Hindlimb muscle (tissue), 1 donor: ENCODE data around the gene SMPDL3A. TPM values are rescaled to one million over a fixed set of nuclear protein-coding genes. Genes with fewer than 3 reads are reported as not detected.
"Not testable (repeated sequence)": the region's sequence is repeated elsewhere in the genome, so short reads cannot be mapped to it uniquely, and the experiment has no call there.

Experiments
- DNase-seq: peaks from one replicate; pipeline ENCODE4 v3.0.0-alpha.2; 2013
- polyA plus RNA-seq: library from polyadenylated mRNA; unstranded; fragments of 120-200 nt; gene quantifications from one replicate; pipeline ENCODE4 v1.2.1, GENCODE V29; 2013; ENCODE audit not compliant: insufficient read length

SMPDL3A gene, protein sequence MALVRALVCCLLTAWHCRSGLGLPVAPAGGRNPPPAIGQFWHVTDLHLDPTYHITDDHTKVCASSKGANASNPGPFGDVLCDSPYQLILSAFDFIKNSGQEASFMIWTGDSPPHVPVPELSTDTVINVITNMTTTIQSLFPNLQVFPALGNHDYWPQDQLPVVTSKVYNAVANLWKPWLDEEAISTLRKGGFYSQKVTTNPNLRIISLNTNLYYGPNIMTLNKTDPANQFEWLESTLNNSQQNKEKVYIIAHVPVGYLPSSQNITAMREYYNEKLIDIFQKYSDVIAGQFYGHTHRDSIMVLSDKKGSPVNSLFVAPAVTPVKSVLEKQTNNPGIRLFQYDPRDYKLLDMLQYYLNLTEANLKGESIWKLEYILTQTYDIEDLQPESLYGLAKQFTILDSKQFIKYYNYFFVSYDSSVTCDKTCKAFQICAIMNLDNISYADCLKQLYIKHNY
- 16.0 TPM for polyA plus RNA-seq

DNA sequence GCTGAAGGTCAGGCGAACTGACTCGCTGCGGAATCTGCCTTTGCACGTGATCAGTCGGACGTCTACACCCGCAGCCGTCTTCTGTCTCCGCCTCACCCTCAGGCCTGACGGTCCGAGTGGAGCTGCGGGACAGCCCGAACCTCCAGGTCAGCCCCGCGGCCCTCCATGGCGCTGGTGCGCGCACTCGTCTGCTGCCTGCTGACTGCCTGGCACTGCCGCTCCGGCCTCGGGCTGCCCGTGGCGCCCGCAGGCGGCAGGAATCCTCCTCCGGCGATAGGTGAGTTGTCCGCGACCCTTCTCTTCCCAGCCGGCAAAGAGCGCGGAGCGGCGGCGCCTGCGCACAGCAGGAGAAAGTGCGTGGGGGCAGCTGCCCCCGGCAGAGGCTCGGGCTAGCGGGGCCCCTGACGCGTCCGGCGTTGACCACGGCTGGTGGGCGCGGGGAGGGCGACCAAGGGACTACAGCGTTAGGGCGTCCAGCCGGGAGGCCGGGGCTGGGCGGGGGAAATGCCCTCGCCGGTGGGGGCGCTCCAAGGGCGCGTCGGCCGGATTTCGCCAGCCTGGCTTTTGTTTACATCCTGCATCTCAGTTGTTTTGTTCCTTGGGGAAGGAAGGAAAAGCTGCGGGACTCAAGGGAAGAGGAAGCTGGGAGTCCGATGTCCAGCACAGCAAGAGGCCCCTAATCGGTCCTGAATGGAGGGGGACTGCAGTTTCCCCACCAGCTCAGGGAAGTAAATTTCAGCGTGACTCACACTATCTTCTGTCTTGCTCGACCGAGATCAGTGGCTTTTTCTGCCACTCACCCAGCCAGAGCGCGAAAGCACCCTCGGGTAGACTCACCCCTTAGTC lies at the start of gene SMPDL3A:
SMPDL3A (plus strand) TSS at position 77 of the 846 bp plus-strand sequence; CDS start at position 166, 89 bp downstream.
- peak; percentile 82 for DNase-seq

DNA sequence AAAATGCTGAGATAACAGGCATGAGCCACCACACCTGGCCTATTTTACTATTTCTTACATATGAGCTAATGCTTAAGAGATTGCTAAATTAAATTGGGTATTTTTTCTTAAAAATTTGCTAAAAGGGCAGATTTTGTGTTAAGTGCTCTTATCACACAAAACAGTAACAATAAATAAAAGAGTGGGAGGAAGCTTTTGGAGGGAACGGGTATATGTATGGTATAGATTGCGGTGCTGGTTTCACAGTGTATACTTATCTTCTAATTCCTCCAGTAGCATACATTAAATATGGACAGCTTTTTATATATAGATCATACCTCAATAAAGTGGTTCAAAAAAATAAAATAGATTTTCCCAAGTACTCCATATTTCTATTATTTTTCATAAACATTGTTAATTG lies 49.0 kb upstream of the SMPDL3A start:
- no peak for DNase-seq

DNA sequence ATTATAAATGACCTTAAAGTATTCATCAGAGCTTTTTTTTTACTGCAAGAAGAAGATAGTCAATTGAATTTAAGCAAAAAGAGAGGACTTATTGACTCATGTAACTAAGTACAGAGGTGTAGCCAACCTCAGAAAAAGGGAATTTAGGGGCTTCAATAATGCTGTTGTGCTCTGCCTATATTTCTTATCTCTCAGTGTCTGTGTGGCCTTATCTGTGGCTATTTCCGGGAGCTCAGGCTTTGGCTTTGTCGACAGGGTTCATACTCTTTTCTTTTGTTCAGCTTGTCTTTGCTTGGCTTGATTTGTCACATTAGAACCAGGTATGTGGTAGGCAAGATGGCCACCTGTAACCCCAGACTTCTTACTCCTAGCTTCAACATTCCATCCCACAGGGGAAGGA lies 48.1 kb upstream of the SMPDL3A start:
- no peak for DNase-seq

DNA sequence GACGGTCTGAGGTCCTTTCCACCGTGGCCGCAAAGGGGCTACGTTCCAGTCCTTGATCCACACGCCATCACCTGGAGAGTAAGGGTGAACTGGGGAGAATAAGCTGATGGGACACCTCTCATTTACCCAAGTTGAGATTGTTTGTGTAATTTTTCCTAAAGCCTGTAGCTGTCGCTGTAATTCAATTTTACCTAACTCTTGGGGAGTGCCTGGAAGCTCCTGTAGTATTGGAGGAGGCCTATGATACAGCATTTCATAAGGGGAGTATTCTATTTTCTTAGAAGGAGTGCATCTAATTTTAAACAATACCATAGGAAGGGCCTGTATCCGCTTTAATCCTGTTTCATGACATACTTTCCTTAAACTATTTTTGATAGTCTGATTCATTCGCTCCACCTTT lies 44.8 kb upstream of the SMPDL3A start:
- DNase-seq, result not testable (repeated sequence)

DNA sequence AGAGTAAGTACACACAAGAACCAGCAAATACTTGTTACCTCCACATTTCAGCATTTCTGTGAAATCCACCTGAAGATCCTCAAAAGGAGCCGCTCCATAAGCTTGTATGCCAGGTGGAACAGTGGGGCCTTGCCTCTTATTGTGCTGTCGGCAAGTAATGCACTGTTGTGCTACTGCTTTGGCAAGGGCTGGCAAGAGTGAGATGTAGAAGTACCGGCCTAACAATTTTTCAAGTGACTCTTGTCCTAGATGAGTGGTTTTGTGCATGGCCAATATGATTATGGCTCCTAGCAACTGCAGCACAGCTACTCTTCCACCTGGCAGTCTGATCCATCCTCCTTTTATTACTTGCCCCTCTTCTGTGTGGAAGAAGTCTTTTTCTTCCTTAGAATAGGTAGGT lies 44.2 kb upstream of the SMPDL3A start:
- DNase-seq, result not testable (repeated sequence)

DNA sequence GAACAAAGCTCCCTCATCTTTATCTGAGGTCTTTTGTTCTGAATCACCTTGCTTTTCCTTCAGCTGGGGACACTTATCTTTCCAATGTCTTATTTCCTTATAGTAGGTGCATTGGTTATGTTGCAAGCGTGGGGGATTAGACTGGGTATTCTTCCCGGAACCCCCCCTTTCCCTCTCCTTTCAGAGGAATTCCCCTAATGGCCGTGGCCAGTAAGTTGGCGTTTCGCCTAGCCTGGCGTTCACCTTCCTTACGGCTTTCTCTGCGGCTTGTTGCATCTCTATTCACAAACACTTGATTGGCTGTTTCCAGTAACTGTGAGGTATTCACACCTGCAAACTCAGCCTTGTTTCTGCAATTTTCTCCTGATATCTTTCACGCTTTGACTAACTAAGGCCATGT lies 42.4 kb upstream of the SMPDL3A start:
- no peak for DNase-seq

DNA sequence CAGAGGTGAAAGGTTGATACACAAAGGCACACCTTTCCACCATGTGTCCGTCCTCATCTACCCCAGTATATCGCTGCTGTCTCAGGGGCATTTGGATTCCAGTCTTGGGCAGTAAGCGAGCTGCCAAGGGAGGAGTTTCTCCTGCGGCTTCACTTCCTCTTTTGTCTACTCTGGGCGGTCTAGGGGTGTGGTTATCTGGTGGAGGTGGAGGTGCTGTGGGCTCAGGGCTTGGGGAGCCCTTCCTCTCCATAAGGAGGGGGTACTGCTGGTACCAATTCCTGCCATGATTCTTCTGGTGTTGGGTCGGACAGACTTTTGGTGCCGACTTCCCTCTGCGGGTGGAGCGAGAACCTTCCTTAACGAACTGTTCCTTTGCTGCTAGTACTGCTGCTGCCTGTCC lies 41.5 kb upstream of the SMPDL3A start:
- no peak for DNase-seq

DNA sequence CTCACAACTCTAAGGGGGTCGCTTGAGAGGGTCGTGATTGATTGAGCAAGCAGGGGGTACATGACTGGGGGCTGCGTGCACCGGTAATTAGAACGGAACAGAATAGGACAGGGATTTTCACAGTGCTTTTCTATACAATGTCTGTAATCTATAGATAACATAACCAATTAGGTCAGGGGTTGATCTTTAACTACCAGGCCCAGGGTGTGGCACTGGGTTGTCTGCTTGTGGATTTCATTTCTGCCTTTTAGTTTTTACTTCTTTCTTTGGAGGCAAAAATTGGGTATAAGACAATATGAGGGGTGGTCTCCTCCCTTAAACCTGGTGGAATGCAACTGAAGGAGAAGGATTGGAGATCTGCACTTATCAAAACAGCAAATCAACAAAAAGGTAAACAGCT lies 40.1 kb upstream of the SMPDL3A start:
- not testable (repeated sequence) for DNase-seq

DNA sequence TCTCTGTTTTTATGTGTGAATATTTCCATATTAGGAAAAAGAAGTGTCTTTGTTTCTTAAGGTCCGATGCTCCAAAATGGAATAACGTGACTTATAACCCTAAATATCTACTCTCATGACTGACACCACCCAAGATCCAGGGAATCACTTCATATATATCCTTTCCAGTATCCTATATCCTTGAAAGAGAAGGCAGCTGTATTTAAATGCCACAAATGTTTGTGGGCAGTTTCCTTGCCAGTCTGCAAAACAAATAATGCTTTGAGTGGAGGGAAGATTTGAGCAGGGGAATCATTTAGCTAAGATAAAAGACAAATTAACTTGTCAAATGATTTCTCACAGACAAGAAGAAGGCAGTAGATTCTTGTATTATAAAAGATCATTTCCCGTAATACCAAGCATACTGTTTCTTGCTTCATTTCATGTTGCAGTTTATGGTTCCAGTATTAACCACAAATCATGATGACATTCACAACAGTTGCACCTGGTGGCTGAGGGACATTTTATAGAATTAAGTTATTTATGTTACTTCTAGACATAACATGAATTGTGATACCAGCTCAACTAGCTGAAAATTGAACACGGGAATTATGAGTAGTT lies 39.5 kb upstream of the SMPDL3A start:
- no peak for DNase-seq

DNA sequence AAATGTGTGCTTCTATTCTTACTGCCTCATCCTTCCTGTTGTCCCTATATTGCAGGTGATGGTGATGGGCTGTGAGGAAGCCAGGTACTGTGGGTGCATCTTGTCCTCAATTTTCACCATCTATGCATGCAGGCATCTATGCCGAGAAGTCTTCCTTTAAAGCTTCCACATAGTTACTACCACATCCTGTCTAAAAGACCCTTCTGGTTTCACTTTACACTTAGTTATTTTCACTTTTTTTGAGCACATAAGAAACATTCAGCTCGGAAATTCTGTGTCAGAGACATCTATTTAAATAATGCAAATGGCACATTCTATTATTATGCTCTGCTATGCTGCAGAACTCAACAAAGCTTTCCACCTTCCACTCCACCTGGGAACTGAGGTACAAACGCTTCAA lies 37.7 kb upstream of the SMPDL3A start:
- no peak for DNase-seq

DNA sequence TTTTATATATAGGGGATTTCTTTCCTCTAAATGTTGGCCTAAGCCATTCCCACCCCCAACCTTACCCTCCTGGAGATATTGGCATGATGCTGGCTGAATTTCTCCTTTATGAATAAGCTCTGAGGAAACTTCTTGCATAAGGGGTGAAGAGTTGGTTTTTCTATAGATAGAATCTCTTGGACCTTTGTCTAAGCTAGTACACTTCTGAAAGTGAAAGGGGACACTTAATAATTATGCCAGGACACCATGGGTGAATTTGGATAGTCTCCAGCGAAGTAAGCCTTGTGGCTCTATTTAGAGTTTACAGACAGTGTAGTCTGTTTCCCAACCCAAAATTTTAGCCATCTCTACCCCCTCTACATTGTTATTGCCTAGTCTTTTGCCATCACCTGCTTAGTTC lies 36.6 kb upstream of the SMPDL3A start:
- no peak for DNase-seq

DNA sequence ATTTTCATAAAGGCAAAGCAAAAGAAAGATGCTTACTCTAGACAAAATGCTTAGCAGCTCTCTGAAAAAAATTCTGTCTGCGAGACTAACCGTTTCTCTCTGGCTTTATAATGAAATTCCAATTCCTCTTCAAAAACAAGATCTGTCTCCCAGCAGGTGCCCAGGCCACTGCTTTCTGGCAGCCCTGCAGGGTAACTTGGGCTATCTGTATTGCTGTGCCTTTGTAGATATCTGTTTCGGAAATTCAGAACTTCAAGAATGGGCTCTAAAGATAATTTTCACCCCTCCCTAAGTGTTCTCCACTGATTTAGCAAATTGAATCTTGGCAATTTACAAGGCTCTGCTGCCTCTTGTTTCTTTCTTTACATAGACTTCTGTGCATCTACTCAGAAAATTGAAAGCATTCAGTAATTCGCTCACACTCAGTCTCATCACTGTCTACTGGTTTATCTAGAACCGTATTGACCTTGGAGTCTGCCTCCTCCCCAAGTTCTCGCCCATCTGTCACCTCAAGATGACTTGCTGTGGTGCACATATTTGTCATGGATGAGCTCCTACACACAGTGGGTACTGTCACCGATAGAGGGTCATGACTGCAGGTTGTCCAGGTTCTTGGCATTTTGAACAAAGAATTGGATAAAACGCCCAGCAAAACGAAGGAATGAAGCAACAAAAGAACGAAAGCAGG lies 35.9 kb upstream of the SMPDL3A start:
- DNase-seq, result no peak

DNA sequence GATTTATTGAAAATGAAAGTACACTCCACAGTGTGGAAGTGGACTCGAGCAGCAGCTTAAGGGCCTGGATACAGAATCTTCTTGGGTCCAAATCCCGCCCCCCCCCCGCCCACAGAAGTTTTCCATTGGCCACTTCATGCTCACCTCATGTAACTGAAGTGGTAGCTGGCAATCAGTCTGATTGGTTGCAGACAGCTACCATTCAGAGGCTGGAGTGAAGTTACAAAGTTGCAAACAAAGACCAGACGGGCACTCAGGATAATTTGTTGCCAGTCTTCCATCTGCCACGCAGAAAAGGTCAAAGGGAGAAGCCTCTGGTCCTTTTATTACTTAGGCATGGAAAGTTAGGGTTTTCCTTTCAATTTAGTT lies 35.4 kb upstream of the SMPDL3A start:
- DNase-seq, result no peak

DNA sequence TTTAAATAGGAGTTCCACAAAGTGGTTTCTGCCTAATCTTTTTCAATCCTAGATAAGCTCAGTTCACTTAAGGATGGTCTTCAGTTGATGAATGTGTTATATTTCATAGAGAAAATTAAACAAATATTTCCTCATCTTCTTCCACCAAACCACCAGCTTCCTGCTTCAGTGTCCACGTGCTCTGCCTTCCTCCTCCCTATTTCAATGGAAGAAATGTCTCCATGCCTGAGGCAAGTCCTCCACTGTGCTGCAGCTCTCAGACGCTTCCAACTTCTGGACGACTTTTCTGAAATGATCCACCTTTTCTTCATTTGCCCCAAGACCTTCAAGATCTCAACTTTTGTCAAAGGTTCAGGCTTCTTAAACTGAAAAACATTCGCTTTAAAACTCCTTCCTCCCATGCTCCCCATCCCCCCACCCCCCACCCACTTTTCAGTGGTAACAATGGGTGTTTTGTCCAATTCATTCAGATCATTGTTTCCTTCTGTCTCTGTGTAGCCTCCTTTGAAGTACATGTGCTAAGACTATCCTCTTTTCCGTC lies 34.8 kb upstream of the SMPDL3A start:
- no peak for DNase-seq

DNA sequence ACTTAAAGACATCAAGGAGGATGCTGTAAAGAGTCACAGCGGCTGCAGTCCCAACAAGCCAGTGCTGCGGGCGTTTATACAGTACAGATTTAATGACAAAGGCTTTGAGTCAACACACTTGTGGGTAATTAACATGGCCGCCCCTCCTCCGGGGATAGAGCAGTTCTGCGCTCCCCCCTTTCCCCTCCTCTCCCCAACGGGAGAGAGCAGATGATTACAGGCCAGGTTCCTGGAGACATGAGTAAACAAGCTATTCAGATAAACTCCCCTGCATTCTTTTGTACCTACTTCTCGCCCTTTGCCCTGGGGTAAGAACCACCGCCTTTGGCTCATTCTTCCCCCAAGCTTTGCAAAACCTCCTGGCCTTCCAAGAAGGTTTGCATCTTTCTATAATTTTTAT lies 33.2 kb upstream of the SMPDL3A start:
- DNase-seq, result no peak

DNA sequence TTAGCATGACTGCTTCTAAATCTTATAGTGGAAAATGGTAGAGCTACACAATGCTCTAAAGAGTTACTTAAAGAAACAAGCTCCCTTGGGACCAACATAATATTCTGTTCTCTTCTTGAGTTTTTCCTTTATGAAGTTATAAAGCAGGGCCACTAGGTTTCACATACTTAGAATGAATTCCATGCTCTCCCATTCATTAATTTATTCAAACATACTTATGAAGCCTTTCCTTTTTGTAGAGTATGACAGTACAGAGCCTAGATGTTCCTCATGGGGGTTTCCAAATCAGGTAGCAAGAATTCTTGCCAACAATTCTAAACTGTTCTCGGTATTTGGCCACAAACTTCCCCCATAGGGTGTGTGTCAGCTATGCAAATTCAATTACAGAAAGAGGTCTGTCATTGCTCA lies 30.1 kb upstream of the SMPDL3A start:
- no peak for DNase-seq

DNA sequence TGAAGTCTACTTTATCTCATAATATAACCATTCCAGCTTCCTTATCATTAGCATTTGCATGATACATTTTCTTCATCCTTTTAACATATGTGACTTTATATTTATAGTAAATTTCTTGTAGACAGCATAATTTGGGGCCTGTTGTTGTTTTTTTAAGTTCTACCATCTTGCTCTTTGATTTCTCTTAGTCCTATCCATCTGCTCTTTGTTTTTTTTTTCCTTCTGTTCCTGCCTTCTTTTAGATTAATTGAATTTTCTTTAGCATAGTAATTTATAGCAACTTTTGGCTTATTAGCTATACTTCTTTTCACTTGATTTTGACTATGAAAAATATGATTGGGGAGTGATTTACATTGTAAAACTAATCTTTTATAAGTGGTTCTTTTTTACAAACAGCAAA lies 28.7 kb upstream of the SMPDL3A start:
- DNase-seq, result no peak

DNA sequence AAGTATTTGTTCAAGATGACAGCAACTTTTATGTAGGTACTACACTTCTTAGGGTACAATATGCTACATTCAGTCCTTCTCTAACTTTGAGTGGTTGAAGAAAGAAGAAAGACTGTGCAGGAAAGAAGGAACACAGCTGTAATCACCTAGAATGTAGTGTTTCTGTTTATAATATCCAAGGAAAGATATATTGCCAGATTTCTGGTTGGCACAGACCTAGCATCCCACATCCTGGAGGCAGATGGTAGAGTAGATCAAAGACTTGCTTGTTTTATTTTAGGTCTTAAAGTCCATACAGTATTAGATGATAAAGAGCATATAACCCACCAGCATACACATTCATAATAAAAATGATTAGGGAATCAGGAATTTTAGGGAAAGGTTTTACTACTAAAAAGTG lies 22.8 kb upstream of the SMPDL3A start:
- DNase-seq, result no peak

DNA sequence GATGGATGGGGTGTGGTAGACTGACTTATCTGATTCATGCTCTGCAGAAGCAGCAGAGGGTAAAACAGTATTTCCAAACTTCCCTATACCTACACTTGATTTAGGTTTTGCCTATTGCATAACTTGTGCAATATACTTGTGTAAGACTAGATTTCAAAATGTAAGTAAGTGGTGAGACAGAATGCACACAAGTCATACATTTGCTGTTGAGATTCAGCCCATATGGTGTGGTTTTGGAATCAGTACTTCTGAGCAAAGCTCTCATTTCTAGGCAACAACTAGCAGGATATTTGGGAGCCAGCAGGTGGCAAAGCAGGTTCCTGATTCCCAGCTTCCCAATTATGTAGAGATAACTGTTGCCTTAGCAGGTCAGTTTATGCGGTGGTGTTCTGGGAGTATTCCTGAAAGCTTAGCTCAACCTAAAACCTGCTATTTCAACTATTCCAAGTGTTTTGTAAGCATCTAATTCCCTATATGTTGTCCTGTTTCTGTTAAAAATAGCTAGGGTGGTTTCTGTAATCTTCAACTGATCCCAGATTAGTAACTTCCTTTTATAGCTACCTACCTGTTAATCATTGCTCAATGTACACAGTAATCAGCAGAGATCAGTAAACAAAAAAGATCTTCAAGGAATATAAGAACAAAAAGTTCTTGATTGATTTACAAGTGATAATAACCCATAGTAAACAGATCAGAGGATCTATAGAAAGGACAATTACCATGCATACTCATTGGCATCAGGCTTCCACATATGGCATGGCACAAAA lies 18.0 kb upstream of the SMPDL3A start:
- DNase-seq, result no peak

DNA sequence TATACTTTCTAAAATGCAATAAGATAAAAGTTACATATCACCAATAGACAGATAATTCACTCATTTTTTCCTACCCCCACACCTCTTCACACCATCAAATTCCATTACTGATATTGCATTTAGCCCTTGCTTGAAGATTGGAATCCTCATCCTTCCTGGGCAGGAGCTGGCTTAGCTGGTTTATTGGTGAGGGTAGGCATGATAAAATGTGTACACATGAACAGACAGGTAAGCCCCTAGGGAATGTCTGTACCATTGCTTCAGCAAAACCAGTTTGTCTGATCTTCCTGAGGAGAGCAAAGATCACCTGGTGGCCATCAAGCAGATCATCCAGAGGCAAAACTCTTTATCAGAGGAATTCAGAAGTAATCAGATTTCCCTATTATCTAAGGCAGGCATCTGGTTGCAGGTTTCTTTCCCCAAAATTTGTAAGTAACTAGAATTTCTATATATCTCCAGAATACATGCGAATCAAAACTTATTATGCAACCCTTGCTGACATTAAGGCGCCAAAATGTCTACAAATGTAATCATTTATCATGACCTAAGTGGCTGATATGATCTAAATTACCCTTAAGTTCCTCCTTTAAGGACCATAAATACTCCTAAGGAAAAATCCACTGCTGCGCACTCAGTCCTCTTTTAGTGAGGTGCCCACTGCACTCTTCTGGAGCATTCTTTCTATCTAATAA lies 16.2 kb upstream of the SMPDL3A start:
- no peak for DNase-seq

DNA sequence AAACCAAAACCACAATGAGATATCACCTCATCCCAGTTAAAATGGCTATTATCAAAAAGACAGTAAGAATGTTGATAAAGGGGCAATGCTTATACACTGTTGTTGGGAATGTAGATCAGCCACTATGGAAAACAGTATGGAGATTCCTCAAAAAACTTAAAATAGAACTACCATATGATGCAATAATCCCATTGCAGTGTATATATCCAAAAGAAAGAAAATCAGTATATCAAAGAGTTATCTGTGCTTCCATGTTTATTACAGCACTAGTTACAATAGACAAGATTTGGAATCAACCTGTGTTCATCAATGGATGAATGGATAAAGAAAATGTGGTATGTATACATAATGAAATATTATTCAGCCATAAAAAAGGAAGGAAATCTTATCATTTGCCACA lies 13.1 kb upstream of the SMPDL3A start:
- no peak for DNase-seq
